Stimulated activated CD4-positive, alpha-beta T cell treated with anti-CD3 and anti-CD28 coated beads, Interleukin-1b, Interleukin-23, amount 100 ng/mL, for 48 hours (primary cell): ENCODE data around the gene RSPH10B.
"Not testable (repeated sequence)": the region's sequence is repeated elsewhere in the genome, so short reads cannot be mapped to it uniquely, and the experiment has no call there.

Experiments
- DNase-seq: peaks from one replicate; pipeline ENCODE4 v3.0.0-alpha.2; 2020

RSPH10B gene

DNA sequence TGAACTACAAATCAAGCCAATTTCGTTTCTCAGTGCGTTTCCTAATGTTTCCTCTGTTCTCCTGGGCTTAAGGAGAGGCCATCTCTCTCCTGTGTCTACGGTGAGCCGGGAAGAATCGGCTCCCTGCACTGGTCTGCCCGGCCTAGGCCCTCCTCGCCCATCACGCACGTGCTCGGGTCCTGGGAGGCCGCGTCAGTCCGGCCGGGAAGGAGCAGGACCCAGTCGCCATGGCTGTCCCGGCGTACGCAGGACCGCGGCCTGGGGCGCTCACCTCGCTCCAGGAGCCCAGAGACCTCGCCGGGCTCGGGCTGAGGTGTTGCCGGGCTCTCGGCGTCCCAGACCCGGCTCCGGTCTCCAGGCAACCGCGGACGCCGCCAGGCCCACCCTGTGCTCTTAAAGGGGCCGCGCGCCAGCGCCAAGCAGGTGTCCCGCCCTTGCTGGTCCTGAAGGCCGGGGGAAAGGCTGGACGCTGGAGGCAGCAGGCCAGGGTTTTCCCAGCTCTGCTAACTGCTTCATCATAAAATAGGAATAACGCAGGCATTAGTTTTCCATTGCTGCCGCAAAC, at the start of gene RSPH10B:
Gene RSPH10B, minus strand, starts transcription at position 343 of the 565 bp plus-strand sequence. CDS start 3,573 bp downstream, outside the sequence.
- DNase-seq, result not testable (repeated sequence)

GRCh38 chr7:6016653-6016966, 46.1 kb upstream of the RSPH10B start:
- DNase-seq, result no peak

DNA sequence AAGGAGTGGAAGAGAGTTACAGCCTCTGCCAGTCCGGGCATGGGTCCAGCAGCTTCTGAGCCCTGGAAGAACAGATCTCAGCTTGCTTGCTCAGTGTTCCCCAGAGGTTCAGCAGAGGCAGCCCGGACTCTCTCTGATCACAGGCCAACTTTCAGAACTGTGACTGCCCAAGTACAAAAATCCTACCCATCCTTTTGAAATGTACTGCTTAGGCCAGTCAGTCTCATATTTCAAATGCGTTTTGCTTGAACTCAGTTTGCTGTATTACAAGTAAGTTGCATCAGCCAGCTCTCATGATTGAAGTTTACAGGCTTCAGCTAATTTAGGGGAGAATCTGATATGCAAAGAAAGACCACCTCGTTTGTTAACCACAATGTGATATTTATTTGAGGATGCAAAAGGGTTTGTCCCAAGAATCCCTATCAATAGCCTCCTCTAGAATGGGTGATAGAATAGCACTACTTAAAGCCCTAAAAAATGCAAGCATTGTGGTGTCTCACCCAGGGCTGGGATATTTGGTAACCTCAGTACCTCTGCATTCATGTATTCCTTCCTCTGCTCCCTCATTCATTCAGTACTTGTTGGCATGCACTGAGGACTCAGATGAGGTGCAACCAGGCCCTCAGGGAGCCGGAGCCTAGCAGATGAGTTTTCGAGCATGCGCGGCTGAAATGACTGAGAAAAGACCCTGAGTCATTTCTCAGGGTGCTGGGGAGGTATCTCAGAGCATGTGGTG, 45.6 kb upstream of the RSPH10B start:
- DNase-seq, result peak; percentile 40

- no peak for DNase-seq
Measured at GRCh38 chr7:6012355-6013104, 42.0 kb upstream of the RSPH10B start.

- no peak for DNase-seq
Measured at GRCh38 chr7:6011541-6011940, 41.1 kb upstream of the RSPH10B start.

DNA sequence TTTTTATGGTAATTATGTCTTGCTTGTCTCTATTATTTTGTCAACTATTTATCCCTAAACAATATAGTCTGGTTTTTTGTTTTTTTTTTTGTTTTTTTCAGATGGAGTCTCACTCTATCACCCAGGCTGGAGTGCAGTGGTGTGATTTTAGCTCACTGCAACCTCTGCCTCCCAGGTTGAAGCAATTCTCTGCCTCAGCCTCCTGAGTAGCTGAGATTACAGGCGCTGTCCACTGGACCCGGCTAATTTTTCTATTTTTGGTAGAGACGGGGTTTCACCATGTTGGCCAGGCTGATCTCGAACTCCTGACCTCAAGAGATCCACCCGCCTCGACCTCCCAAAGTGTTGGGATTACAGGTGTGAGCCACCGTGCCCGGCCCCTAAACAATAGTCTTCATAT, 39.9 kb upstream of the RSPH10B start:
- DNase-seq, result not testable (repeated sequence)

DNA sequence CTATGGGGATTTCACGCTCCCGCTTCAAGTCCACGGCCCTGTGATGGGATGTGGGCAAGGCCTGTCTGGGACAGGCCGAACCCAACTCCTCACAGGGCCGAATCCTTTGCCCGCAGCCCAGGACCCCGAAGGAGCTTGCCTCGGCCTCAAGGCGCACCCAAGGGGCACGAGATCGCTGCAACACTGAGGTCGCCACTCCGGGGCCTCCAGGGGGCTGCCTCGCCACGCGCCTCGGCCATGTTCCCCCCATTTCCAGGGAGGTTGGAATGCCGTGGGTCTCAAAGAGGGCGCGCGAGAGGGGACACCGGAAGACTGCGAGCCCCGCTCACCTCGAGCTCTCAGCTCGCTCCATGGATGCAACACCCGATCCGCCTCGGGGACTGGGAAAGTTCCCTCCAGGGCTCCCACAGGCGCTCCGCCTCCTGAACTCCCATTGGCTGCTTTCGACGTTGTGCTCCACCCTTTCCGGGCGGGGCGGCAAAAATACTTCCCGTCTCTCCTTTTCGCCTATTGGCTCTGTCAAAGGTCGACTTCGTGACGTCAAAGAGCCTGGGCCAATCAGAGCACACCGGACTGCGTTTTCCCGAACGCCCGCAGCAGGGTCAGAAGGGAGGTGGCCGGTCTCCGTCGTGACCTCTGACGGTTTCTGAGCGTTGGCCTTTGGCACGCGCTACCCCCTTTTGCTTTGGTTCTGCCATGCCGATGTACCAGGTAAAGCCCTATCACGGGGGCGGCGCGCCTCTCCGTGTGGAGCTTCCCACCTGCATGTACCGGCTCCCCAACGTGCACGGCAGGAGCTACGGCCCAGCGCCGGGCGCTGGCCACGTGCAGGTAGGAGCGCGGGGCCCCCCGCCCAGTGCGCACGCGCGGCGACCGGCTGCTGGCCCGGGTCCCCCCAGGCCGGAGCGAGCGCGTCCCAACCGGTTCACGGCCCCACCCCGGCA, 38.5 kb upstream of the RSPH10B start, which contains the start of the genes AIMP2 and PMS2:
Gene AIMP2, plus strand, starts transcription at position 605 of the 944 bp plus-strand sequence. Its CDS starts 92 bp downstream, at position 697.
Gene PMS2, minus strand, starts transcription at position 382 of the 944 bp plus-strand sequence. Its CDS starts 30 bp downstream, at position 352.
- peak; percentile 98 for DNase-seq

DNA sequence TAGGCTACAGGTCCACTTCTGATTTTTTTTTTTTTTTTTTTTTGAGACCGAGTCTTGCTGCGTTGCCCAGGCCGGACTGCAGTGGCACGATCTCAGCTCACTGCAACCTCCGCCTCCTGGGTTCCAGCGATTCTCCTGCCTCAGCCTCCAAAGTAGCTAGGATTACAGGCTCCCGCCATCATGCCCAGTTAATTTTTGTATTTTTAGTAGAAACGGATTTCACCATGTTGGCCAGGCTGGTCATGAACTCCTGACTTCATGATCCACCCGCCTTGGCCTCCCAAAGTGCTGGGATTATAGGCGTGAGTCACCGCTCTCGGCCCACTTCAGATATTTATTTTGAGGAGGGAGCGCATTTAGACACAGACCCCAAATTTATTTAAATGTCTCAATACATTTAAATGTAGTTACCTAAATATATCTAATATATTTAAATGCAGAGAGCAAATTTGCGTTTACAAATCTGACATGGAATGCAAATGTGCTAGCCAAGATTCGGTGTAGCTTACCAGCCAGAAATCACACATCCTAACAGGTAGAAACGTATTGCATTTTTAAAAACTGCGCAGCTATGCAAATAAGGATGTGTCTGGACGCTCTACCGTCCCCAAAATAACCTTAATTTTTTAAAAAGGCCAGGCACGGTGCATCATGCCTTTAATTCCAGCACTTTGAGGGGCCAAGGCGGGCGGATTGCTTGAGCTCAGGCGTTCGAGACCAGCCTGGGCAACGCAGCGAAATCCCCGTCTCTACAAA, 37.5 kb upstream of the RSPH10B start:
- not testable (repeated sequence) for DNase-seq

- no peak for DNase-seq
Measured at GRCh38 chr7:6007386-6007785, 36.9 kb upstream of the RSPH10B start.

GRCh38 chr7:5997210-5997808, 26.8 kb upstream of the RSPH10B start:
- peak; percentile 11 for DNase-seq

- DNase-seq, result not testable (repeated sequence)
Measured at GRCh38 chr7:5987061-5987460, 16.6 kb upstream of the RSPH10B start.

DNA sequence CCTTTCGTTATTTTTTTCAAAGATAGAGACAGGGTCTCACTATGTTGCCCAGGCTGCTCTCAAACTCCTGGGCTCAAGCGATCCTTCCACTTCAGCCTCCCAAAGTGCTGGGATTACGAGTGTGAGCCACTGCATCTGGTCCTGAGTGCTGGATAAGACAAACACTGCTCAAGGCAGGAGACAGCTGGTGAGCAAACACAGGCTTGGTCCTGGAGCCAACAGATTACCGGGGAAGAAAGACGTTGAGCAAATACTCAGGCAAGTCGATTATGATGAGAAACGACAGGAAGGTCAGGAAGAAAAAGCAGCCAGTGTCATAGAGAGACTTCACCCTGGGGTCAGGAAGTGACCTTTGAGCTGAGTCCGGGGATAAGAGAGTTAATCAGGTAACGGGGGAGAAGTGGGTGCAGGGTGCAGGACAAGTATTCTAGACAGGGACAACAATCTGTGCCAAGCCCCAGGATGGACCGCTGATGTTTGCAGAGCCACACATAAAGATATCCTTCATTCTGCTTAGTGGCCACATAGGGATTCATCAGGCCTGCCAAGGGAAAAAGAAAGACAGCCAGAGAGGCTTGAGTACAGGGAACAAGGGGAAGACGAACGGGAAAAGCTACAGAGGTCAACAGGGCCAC, 9.3 kb upstream of the RSPH10B start:
- DNase-seq, result not testable (repeated sequence)

GRCh38 chr7:5973580-5973979, 3.1 kb upstream of the RSPH10B start:
- not testable (repeated sequence) for DNase-seq

DNA sequence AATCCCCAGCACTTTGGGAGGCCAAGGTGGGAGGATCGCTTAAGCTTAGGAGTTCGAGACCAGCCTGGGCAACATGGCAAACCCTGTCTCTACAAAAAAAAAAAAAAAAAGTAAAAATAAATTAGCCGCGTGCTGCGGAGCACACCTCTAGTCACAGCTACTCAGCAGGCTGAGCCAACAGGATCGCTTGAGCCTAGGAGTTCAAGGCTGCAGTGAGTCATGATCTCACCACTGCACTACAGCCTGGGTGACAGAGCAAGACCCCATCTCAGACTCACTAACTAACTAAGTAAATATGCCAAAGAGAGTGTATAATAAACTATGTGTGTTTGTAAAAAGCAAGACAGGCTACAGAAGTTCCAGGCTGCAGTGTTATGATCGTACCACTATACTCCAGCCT, 6.7 kb downstream of the RSPH10B start:
- not testable (repeated sequence) for DNase-seq

DNA sequence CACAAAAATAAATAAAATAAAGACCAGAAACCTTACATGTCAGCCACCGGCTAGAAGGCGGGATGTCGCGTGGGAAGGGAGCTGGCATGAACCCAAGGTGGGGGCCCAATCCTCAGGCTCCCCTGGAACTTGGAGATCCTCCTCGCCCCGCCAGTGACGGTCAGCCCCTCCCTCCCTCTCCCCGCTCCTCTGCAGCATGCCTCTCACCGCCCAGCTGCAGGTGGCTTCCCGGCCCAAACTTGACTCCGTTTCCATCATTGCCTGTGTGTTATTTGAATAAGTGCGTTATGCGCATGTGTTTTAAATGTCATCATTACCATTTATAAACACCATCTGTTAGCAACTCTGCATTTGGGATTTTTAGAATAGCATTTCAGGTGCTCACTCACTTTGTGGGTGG, 7.3 kb downstream of the RSPH10B start:
- DNase-seq, result not testable (repeated sequence)

DNA sequence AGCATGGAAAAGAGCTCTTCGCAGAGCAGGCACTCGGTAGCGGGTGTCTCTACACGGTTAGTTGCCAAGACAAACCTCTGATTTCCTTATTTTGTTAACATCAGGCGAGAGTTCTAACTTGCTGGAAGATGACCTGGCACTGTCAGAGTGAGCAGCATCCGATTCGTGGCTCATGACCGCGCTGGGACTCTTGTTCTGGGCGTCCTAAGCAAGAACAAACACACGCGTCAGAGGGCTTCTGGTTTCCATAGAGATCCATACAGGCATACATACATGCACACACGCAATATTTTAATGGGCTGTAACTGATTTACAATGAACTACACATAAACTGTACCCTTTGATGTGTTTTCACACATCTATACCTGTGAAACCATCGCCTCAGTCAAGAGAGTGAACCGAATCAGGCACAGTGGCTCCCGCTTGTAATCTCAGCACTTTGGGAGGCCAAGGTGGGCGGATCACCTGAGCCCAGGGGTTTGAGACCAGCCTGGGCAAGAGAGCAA, 35.5 kb downstream of the RSPH10B start:
- DNase-seq, result not testable (repeated sequence)

- DNase-seq, result not testable (repeated sequence)
Measured at GRCh38 chr7:5931905-5932644, 38.4 kb downstream of the RSPH10B start.

GRCh38 chr7:5931250-5931649, 39.2 kb downstream of the RSPH10B start:
- DNase-seq, result not testable (repeated sequence)

DNA sequence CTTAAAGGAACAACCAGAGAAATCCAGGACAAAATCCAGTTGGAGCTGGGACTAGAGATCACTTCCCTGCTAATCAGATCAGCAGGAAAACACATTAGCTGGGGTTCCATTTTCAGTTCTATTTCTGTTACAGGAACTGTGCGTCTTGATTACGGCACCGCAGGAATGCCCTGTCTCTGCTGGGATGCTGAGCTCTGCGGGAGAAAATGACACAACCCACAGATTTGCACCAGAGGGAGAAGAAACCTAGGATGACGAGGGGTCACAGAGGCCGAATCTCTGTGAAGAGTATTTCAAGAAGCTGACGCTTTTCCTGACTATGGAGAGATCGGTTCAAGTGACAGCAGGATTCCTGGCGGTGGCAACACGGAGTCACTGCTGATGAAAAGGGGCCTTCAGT, 40.2 kb downstream of the RSPH10B start:
- not testable (repeated sequence) for DNase-seq
